BJ (cell line): ENCODE measurements around the gene RANBP17. TPM values are rescaled to one million over a fixed set of nuclear protein-coding genes. Genes with fewer than 3 reads are reported as not detected.
"Not testable (repeated sequence)": the region's sequence is repeated elsewhere in the genome, so short reads cannot be mapped to it uniquely, and the experiment has no call there.

Experiments
- CTCF ChIA-PET: fragments of 350-600 bp; formaldehyde crosslinking; extraction: SDS; loops from one replicate; lab custom pipeline; 2021; ENCODE audit warnings: antibody characterized with exemption, inconsistent platforms; lab: Yijun Ruan, JAX
- POLR2A ChIA-PET: fragments of 300-600 bp; sonication (Branson Sonifier 250); formaldehyde crosslinking; extraction: SDS; loops from one replicate; lab custom pipeline; 2021; ENCODE audit warnings: antibody characterized with exemption; lab: Charles Lee
- DNase-seq: peaks from one replicate; pipeline ENCODE4 v3.0.0-alpha.2; 2011; ENCODE audit warnings: low read depth
- H3K27me3 ChIP-seq: 2 replicates; pipeline ENCODE4 v1.6.0; 2011; ENCODE audit warnings: low read length; ENCODE audit not compliant: control insufficient read depth, insufficient read depth
- H3K36me3 ChIP-seq: 2 replicates; pipeline ENCODE4 v1.5.1; 2011; ENCODE audit warnings: low read length; ENCODE audit not compliant: control insufficient read depth, insufficient read depth
- H3K4me3 ChIP-seq: 2 replicates; pipeline ENCODE4 v1.5.1; 2011; ENCODE audit warnings: low read depth, mild to moderate bottlenecking, control low read depth, low read length
- polyA plus RNA-seq: library from polyadenylated mRNA; depleted of rRNA; stranded (reverse); fragments of >200 nt; gene quantifications from 2 replicates; pipeline ENCODE4 v1.2.3, GENCODE V29; 2011
- TF ChIP-seq, protein P1 (sequence below): IDR thresholded peaks from 2 replicates; pipeline ENCODE4 v1.5.1; 2011; ENCODE audit warnings: low read depth, mild to moderate bottlenecking, control low read depth, inconsistent platforms, low read length, moderate library complexity; ENCODE audit not compliant: insufficient read depth

Gene RANBP17
- polyA plus RNA-seq, 1 experiment = 10.5 TPM

DNA sequence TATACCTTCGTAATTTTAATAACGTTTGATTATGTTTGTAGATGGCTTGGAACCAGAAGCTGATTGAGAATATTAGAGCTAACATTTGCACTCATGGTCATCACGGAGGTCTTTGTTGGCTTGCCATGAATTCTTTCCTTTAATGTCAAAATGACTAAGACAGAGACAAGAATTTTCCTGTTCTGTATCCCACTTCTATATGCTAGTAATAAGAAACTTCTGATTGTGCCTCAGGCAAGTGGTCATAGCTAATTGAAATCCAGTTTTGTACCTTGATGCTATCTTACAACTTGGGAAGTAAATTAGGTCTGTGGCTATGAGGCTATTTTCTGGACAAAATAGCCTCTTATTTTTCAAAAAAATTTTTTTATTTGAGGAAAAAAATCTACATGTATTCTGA is 167.6 kb downstream of the RANBP17 start:
- H3K27me3 ChIP-seq = no peaks in the 10 kb centered on the region
- TF ChIP-seq, protein P1, sequence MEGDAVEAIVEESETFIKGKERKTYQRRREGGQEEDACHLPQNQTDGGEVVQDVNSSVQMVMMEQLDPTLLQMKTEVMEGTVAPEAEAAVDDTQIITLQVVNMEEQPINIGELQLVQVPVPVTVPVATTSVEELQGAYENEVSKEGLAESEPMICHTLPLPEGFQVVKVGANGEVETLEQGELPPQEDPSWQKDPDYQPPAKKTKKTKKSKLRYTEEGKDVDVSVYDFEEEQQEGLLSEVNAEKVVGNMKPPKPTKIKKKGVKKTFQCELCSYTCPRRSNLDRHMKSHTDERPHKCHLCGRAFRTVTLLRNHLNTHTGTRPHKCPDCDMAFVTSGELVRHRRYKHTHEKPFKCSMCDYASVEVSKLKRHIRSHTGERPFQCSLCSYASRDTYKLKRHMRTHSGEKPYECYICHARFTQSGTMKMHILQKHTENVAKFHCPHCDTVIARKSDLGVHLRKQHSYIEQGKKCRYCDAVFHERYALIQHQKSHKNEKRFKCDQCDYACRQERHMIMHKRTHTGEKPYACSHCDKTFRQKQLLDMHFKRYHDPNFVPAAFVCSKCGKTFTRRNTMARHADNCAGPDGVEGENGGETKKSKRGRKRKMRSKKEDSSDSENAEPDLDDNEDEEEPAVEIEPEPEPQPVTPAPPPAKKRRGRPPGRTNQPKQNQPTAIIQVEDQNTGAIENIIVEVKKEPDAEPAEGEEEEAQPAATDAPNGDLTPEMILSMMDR = no peak
- CTCF ChIA-PET = interaction anchor here (0.6 kb wide), 1 partner anchor 1882 kb away, joined by 3 read pairs; no protein-coding TSS in a partner anchor
- no peak for DNase-seq
- H3K36me3 ChIP-seq = no peaks in the 10 kb centered on the region
- POLR2A ChIA-PET = no interaction called here
- no peak overlapping the region for H3K4me3 ChIP-seq

DNA sequence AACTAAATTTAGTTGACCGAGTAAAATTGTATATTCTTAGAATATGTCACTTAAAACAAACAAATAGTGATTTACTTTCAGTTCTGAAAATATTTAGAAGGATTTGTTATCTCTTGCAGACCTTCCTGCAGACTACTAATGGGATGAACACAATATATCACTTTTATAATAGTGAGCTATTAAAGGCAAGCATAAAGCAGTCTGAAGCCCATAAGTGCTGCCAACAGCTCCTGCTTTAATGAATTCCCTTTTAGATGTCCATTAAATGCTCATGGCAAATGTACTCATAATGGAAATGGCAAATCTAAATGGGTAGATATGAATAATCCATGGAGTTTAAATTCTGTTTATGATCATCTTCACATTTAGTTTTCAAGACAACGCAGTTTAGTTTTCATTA is 170.2 kb downstream of the RANBP17 start:
- CTCF ChIA-PET = no interaction called here
- no peaks in the 10 kb centered on the region for H3K27me3 ChIP-seq
- no peak overlapping the region for H3K4me3 ChIP-seq
- H3K36me3 ChIP-seq = no peaks in the 10 kb centered on the region
- POLR2A ChIA-PET = no interaction called here
- no peak for DNase-seq
- TF ChIP-seq, protein P1 = no peak

DNA sequence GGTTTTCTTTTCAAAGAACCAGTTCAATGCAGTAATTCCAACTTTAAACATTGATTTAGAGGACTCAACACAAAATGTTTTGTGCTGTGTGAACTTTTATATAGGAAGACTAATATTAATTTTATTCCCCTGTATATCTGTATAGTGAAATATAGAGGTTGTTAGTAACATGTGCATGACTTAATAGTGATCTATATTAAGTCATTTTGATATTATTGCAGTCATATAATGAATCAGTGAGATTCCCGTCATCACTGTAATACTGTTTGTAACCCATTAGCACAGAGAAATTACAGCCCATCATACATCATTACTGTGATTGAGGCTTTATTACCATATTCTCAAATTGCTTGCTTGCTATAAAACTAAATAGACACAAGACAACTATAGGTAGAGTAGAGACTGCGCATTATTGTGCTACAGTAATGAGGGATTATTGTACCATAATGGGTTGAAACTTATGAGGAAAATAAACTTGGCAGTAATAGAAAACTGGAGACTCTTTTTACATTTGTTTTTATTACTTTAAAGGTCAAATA is 170.7 kb downstream of the RANBP17 start:
- no peak for DNase-seq
- TF ChIP-seq, protein P1 = no peak
- POLR2A ChIA-PET = no interaction called here
- CTCF ChIA-PET = no interaction called here
- Histone ChIP-seq H3K4me3 (no peak overlapping the region), H3K36me3 (no peaks in the 10 kb centered on the region), H3K27me3 (no peaks in the 10 kb centered on the region)

DNA sequence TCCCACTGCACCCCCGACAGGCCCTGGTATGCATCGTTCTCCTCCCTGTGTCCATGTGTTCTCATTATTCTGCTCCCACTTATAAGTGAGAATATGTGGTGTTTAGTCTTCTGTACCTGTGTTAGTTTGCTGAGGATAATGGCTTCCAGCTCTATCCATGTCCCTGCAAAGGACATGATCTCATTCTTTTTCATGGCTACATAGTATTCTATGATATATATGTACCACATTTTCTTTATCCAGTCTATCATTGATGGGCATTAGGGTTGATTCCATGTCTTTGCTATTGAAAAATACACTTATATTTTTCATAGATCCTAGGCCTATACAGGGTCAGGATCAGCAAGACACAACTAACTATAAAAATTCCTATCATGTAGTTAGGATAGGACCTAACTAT is 180.1 kb downstream of the RANBP17 start:
- DNase-seq, H3K4me3 ChIP-seq, CTCF ChIA-PET, H3K36me3 ChIP-seq, POLR2A ChIA-PET, H3K27me3 ChIP-seq: not testable (repeated sequence)

DNA sequence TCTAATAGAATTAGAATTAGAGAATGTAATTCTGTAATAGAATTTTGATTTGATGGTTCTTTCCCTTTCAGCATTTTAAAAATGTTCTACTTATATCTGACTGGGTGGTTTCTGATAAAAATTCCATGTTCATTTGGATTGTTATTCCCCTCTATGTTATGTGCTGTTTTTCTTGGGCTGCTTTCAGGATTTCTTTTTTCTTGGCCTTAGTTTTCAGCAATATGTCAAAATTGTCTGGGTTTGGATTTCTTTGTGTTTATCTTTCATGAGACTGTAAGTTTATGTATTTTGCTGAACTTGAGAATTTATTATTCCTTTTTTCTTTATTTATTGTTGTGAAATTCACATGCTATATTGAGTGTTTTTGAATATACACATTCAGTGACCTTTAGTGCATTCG is 189.1 kb downstream of the RANBP17 start:
- Histone ChIP-seq H3K4me3 (no peak overlapping the region), H3K27me3 (no peaks in the 10 kb centered on the region), H3K36me3 (no peaks in the 10 kb centered on the region)
- no peak for DNase-seq
- POLR2A ChIA-PET = no interaction called here
- TF ChIP-seq, protein P1 = no peak
- CTCF ChIA-PET = no interaction called here

DNA sequence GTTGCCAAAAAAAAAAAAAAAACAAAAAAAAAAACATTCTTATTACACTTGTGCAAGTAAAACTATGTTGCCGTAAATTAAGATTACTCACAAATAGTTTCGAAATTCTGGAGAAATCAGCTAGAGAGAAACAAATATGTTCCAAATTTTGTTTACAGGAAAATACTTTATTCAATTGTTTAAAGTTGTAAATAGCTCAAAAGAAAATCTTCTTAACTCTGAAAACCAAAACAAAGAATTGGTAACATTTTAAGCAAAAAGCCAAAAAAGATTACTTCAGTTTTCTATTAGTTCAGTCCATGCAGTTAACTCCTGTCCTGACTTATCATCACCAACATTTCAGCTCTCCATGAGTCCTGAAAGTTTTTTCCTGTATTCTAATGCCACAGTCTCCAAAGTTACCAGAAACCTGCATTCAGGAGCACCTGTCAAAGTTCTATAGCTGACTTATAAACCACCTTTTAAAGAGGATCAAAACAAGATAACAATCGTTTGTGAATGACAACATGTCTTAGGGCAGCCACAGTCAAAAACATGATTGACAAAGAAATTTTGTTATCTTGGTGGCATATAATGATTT is 194.1 kb downstream of the RANBP17 start:
- no peak for DNase-seq
- TF ChIP-seq, protein P1 = no peak
- Histone ChIP-seq H3K4me3 (no peak overlapping the region), H3K27me3 (no peaks in the 10 kb centered on the region), H3K36me3 (no peaks in the 10 kb centered on the region)
- CTCF ChIA-PET = interaction anchor here (1.1 kb wide), 1 partner anchor 10 kb away, joined by 4 read pairs; no protein-coding TSS in a partner anchor
- POLR2A ChIA-PET = no interaction called here
